ENCODE measurements around the gene SLC24A5. TPM values are rescaled to one million over a fixed set of nuclear protein-coding genes. Genes with fewer than 3 reads are reported as not detected.

SLC24A5 gene
- total RNA-seq, 1 experiment from 2014 or later: not detected

- TF ChIP-seq CREB1 (CRISPR knock-in tag; IDR thresholded peaks at IDR 0.05): no peak
- TF ChIP-seq ZNF425 (CRISPR knock-in tag; conservative IDR thresholded peaks at IDR 0.05): no peak
- no peak for TF ChIP-seq KAT7 (CRISPR knock-in tag; IDR thresholded peaks at IDR 0.05; ENCODE audit: borderline replicate concordance)
- TF ChIP-seq TEAD1 (CRISPR knock-in tag; IDR thresholded peaks at IDR 0.05): no peak
- TF ChIP-seq SP1 (CRISPR knock-in tag; conservative IDR thresholded peaks at IDR 0.05): no peak
Observed at GRCh38 chr15:48144889-48145288, 24.1 kb downstream of the SLC24A5 start (continued).

GRCh38 chr15:48145923-48146322 is 25.1 kb downstream of the SLC24A5 start:
- no peak for TF ChIP-seq ATF6 (CRISPR knock-in tag; IDR thresholded peaks at IDR 0.05)
- no peak for TF ChIP-seq PRRX2 (CRISPR knock-in tag; IDR thresholded peaks at IDR 0.05)
- TF ChIP-seq SMAD4 (CRISPR knock-in tag; IDR thresholded peaks at IDR 0.05): no peak
- TF ChIP-seq MYBL2 (CRISPR knock-in tag; IDR thresholded peaks at IDR 0.05): no peak
- TF ChIP-seq GRHL2 (CRISPR knock-in tag; IDR thresholded peaks at IDR 0.05; ENCODE audit: insufficient replicate concordance, severe bottlenecking): no peak
- Mint-ChIP-seq H3K36me3 (peaks cover 48% of the 10 kb centered on the region), H3K27me3 (ENCODE audit: low read depth) (no peaks in the 10 kb centered on the region), H3K9me3 (peaks cover 4% of the 10 kb centered on the region; the same call in 1 of the 2 replicates), H3K4me1 (peaks cover 16% of the 10 kb centered on the region), H3K4me3 (no peak overlapping the region), H3K27ac (no peak overlapping the region)
- no peak for DNase-seq (ENCODE audit: low spot score)
- ChIA-PET POLR2A (no interaction called here), CTCF (no interaction called here)
- ATAC-seq: no peak

- TF ChIP-seq TCF7 (CRISPR knock-in tag; IDR thresholded peaks at IDR 0.05; ENCODE audit: low read depth): no peak
- no peak for TF ChIP-seq JAZF1 (CRISPR knock-in tag; IDR thresholded peaks at IDR 0.05)
- no peak for TF ChIP-seq ZNF396 (CRISPR knock-in tag; IDR thresholded peaks at IDR 0.05; ENCODE audit: borderline replicate concordance)
- no peak for TF ChIP-seq TEAD1 (CRISPR knock-in tag; IDR thresholded peaks at IDR 0.05)
- TF ChIP-seq RORB (CRISPR knock-in tag; IDR thresholded peaks at IDR 0.05): no peak
- no peak for TF ChIP-seq GRHL2 (CRISPR knock-in tag; IDR thresholded peaks at IDR 0.05; ENCODE audit: insufficient replicate concordance, severe bottlenecking)
- TF ChIP-seq SOX15 (CRISPR knock-in tag; IDR thresholded peaks at IDR 0.05): no peak
- TF ChIP-seq CDX4 (CRISPR knock-in tag; IDR thresholded peaks at IDR 0.05; ENCODE audit: borderline replicate concordance): no peak
- Mint-ChIP-seq H3K4me1 (peaks cover 26% of the 10 kb centered on the region), H3K4me3 (no peak overlapping the region), H3K36me3 (peaks cover 52% of the 10 kb centered on the region), H3K27me3 (ENCODE audit: low read depth) (no peaks in the 10 kb centered on the region), H3K9me3 (peaks cover 4% of the 10 kb centered on the region; the same call in 1 of the 2 replicates), H3K27ac (no peak overlapping the region)
- POLR2A ChIA-PET: no interaction called here
- CTCF ChIA-PET: no interaction called here
- DNase-seq (ENCODE audit: low spot score): no peak
- ATAC-seq: no peak
Observed at GRCh38 chr15:48147358-48147757, 26.6 kb downstream of the SLC24A5 start.

- H3K27ac Mint-ChIP-seq: peak overlapping the region; percentile 86
- CTCF ChIA-PET: interaction anchor here (0.7 to 1.8 kb wide), 7 partner anchors 13 to 175 kb away, joined by 3 to 5 read pairs (median 4); no protein-coding TSS in a partner anchor
- H3K36me3 Mint-ChIP-seq: peaks cover 53% of the 10 kb centered on the region
- DNase-seq (ENCODE audit: low spot score) (no peak), ATAC-seq (peak; percentile 52)
- H3K4me1 Mint-ChIP-seq: peaks cover 26% of the 10 kb centered on the region
- peaks cover 4% of the 10 kb centered on the region; the same call in 1 of the 2 replicates for H3K9me3 Mint-ChIP-seq
- POLR2A ChIA-PET: no interaction called here
- H3K27me3 Mint-ChIP-seq (ENCODE audit: low read depth): no peaks in the 10 kb centered on the region
- no peak for TF ChIP-seq TCF7 (CRISPR knock-in tag; IDR thresholded peaks at IDR 0.05; ENCODE audit: low read depth)
- no peak for TF ChIP-seq ELF4 (CRISPR knock-in tag; IDR thresholded peaks at IDR 0.05; ENCODE audit: low read depth)
- TF ChIP-seq CREM (CRISPR knock-in tag; IDR thresholded peaks at IDR 0.05): no peak
- no peak for TF ChIP-seq ZNF121 (CRISPR knock-in tag; IDR thresholded peaks at IDR 0.05)
- TF ChIP-seq ZNF671 (CRISPR knock-in tag; IDR thresholded peaks at IDR 0.05): no peak
- no peak for TF ChIP-seq ZNF416 (CRISPR knock-in tag; IDR thresholded peaks at IDR 0.05)
- no peak for TF ChIP-seq AR (CRISPR knock-in tag; IDR thresholded peaks at IDR 0.05)
- TF ChIP-seq ZNF219 (CRISPR knock-in tag; IDR thresholded peaks at IDR 0.05; ENCODE audit: borderline replicate concordance): no peak
- no peak for TF ChIP-seq NFATC4 (CRISPR knock-in tag; IDR thresholded peaks at IDR 0.05)
- H3K4me3 Mint-ChIP-seq: no peak overlapping the region; the same call in 1 of the 2 replicates
Observed at GRCh38 chr15:48149858-48150257, 29.1 kb downstream of the SLC24A5 start.

Measured in WTC11 (cell line).